ENCODE measurements around the gene PLEKHA7.

PLEKHA7 gene

GRCh38 chr11:17026487-17027082 lies 12.4 kb upstream of the PLEKHA7 start:
- Histone ChIP-seq H3K4me3 (replicated peaks; ENCODE audit: low read depth, low read length) (no peak overlapping the region), H3K27me3 (replicated peaks; ENCODE audit: control insufficient read depth, insufficient read depth, low read length) (no peaks in the 10 kb centered on the region), H3K36me3 (ENCODE audit: control insufficient read depth, insufficient read depth, low read length) (no peaks in the 10 kb centered on the region)
- DNase-seq (ENCODE audit: extremely low read depth, insufficient read length) = no peak
- no peak for TF ChIP-seq CTCF (IDR thresholded peaks at IDR 0.05; ENCODE audit: insufficient read depth, low read length, poor library complexity, severe bottlenecking)

GRCh38 chr11:17024924-17025323 lies 10.7 kb upstream of the PLEKHA7 start:
- Histone ChIP-seq H3K36me3 (ENCODE audit: control insufficient read depth, insufficient read depth, low read length) (no peaks in the 10 kb centered on the region), H3K4me3 (replicated peaks; ENCODE audit: low read depth, low read length) (no peak overlapping the region), H3K27me3 (replicated peaks; ENCODE audit: control insufficient read depth, insufficient read depth, low read length) (no peaks in the 10 kb centered on the region)
- no peak for TF ChIP-seq CTCF (IDR thresholded peaks at IDR 0.05; ENCODE audit: insufficient read depth, low read length, poor library complexity, severe bottlenecking)
- DNase-seq (ENCODE audit: extremely low read depth, insufficient read length) = no peak

- DNase-seq (ENCODE audit: extremely low read depth, insufficient read length) = no peak
- no peak overlapping the region for H3K4me3 ChIP-seq (replicated peaks; ENCODE audit: low read depth, low read length)
- H3K36me3 ChIP-seq (ENCODE audit: control insufficient read depth, insufficient read depth, low read length) = no peaks in the 10 kb centered on the region
- no peaks in the 10 kb centered on the region for H3K27me3 ChIP-seq (replicated peaks; ENCODE audit: control insufficient read depth, insufficient read depth, low read length)
- TF ChIP-seq CTCF (IDR thresholded peaks at IDR 0.05; ENCODE audit: insufficient read depth, low read length, poor library complexity, severe bottlenecking) = no peak
Measured at GRCh38 chr11:17021511-17021910, 7.3 kb upstream of the PLEKHA7 start.

GRCh38 chr11:17020831-17021230 lies 6.6 kb upstream of the PLEKHA7 start:
- no peak overlapping the region for H3K4me3 ChIP-seq (replicated peaks; ENCODE audit: low read depth, low read length)
- DNase-seq (ENCODE audit: extremely low read depth, insufficient read length) = no peak
- no peaks in the 10 kb centered on the region for H3K36me3 ChIP-seq (ENCODE audit: control insufficient read depth, insufficient read depth, low read length)
- no peak for TF ChIP-seq CTCF (IDR thresholded peaks at IDR 0.05; ENCODE audit: insufficient read depth, low read length, poor library complexity, severe bottlenecking)
- H3K27me3 ChIP-seq (replicated peaks; ENCODE audit: control insufficient read depth, insufficient read depth, low read length) = no peaks in the 10 kb centered on the region

- TF ChIP-seq CTCF (IDR thresholded peaks at IDR 0.05; ENCODE audit: insufficient read depth, low read length, poor library complexity, severe bottlenecking) = no peak
- DNase-seq (ENCODE audit: extremely low read depth, insufficient read length) = no peak
- no peaks in the 10 kb centered on the region for H3K36me3 ChIP-seq (ENCODE audit: control insufficient read depth, insufficient read depth, low read length)
- H3K27me3 ChIP-seq (replicated peaks; ENCODE audit: control insufficient read depth, insufficient read depth, low read length) = peaks cover 3% of the 10 kb centered on the region
- no peak overlapping the region for H3K4me3 ChIP-seq (replicated peaks; ENCODE audit: low read depth, low read length)
Measured at GRCh38 chr11:17019232-17019631, 5.0 kb upstream of the PLEKHA7 start.

GRCh38 chr11:17015627-17016126 lies 1.5 kb upstream of the PLEKHA7 start:
- H3K27me3 ChIP-seq (replicated peaks; ENCODE audit: control insufficient read depth, insufficient read depth, low read length) = peaks cover 4% of the 10 kb centered on the region
- no peak for TF ChIP-seq CTCF (IDR thresholded peaks at IDR 0.05; ENCODE audit: insufficient read depth, low read length, poor library complexity, severe bottlenecking)
- no peak for DNase-seq (ENCODE audit: extremely low read depth, insufficient read length)
- no peak overlapping the region for H3K4me3 ChIP-seq (replicated peaks; ENCODE audit: low read depth, low read length)
- no peaks in the 10 kb centered on the region for H3K36me3 ChIP-seq (ENCODE audit: control insufficient read depth, insufficient read depth, low read length)

Data from GM06990 (cell line).